C1 segment of cervical spinal cord (tissue), 14 donors: ENCODE data around the gene BDP1.
"Not testable (repeated sequence)": the region's sequence is repeated elsewhere in the genome, so short reads cannot be mapped to it uniquely, and the experiment has no call there.

Experiments used
- DNase-seq, 14 donors: peaks; one replicate each; lab custom pipeline; 2025; lab: John Stamatoyannopoulos, UW

Gene BDP1

DNA sequence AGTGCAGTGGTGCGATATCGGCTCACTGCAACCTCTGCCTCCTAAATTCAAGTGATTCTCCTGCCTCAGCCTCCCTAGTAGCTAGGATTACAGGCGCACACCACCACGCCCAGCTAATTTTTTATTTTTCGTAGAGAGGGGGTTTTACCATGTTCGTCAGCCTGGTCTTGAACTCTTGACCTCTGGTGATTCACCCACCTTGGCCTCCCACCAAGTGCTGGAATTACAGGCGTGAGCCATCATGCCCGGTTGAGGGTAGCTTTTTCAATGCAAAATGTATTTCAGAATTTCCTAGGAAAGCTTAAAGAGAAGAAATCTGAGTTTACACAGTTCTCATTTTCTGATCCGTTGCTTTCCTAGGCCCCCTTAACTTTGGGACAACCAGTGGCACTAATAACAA, 15.7 kb downstream of the BDP1 start:
- no peak for DNase-seq

DNA sequence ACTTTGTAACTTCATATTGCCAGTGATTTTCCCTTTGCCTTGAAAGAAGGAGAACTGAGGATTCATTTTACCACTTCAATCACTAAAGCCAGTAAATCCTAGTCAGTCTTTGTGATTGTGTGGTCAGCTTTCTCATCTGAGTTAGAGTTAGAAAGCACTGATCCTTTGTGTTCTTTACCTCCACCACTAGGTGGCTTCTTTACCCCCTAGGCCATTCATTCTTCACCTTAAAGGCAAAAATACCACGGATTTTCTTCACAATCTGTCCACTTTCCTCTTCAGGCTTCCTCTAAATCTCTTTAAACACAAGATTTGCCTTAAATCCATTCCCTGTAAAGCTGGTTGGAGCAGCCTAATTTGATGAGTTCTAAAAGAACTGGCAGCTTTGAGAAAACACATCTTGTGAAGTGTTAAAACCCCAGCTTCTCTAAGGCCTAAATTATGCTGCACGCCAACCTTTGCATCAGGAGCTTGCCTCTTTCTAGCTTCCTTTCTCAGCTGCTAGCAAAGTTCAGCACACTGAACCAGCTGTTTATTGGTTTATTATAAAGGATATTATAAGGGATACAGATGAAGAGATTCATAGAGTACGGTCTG, 20.4 kb downstream of the BDP1 start:
- no peak for DNase-seq

DNA sequence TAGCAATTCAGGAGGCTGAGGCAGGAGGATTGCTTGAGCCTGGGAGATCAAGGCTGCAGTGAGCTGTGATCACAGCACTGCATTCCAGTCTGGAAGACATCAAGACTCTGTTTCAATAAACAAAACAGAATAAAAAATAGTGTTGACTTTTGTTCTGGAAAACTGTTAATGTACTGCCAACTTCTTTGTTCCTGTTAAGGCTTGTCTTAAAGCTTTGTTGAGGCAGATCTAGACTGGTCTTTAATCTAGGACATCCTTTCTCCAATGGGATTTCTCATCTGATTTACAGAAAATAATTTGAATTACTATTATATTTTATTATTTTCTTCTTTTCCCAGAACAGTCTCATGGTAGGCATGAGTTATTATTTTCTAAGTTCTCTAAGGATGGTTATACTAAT, 26.0 kb downstream of the BDP1 start:
- no peak for DNase-seq

DNA sequence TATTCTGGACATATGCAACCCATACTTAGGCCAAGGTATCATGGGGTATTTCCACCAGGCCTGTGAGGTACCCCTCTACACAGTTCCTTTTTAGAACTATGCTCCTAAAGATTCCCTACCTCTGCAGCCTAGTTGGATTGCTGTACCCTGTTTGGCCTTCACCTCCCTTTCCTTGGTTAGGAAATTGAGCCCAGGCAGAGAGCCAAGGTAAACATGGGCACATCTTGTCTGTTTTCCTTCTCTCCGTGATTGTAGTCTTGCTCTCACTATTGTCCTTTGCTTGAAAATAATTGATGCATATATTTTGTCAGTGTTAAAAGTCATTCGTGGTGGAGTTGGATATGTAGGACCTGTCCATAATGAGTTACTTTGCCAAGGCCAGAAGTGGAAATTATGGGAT, 26.7 kb downstream of the BDP1 start:
- DNase-seq = no peak

DNA sequence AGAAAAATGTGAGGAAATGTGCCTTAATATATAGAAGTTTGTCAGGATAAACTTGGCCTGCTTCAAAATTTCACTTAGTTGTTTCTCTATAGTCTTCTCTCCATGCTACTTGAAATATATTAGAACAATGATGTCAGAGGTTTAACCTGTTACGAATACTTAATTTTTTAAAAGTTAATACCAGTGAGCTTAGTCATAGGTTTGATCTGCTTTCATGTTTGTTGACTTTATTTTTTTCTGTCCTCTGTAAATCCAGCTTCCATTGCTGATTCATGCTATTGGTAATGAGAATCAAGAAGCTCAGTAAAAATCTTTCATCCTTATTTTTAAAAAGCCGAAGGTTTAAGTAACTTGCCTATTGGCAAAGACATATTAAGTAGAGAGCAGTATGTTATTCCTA, 27.9 kb downstream of the BDP1 start:
- DNase-seq = no peak

DNA sequence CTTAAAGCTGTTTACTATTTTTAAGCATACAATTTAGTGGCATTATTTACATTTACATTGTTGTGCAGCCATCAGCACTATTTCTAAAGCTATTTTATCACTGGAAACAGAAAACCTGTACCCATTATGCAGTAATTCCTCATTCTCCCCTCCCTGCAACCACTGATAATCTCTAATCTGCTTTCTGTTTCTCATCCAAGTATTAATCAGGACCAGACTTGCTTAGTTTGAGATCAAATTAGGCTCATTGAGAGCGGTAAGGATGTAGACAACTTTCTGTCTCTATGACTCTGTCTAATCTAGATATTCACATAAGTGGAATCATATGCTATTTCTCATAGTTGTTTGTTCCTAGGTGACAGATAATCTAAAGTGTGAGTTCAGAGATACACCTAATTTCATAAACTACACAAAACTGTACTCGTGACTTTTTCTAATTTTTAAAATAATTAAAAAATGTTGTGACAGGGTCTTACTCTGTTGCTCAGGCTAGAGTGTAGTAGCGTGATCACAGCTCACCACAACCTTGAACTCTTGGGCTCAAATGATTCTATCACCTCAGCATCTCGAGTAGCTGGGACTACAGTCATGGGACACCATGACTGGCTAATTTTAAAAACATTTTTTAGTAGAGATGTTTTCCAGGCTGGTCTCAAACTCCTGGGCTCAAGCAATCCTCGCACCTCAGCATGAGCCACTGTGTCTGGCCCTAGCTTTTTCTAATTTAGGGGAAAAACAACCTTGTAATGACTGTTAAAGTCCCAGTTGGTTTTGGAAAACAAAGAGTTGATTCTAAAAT, 37.6 kb downstream of the BDP1 start:
- DNase-seq = no peak

DNA sequence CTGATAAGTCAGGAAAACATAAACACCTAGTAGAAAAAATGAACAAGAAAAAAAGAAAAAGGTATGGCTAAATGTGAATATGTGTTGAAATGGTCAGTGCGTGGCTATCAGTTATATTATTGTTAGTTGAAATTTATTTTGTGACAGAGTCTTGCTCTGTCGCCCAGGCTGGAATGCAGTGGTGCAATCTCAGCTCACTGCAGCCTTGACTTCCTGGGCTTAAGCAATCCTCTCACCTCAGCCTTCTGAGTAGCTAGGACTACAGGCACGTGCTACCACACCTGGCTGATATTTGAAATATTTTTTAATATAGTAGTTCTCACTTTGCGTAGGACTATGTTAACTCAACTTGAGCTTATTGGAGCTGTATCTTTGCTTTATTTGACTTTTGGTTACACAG, 38.8 kb downstream of the BDP1 start:
- DNase-seq = not testable (repeated sequence)

DNA sequence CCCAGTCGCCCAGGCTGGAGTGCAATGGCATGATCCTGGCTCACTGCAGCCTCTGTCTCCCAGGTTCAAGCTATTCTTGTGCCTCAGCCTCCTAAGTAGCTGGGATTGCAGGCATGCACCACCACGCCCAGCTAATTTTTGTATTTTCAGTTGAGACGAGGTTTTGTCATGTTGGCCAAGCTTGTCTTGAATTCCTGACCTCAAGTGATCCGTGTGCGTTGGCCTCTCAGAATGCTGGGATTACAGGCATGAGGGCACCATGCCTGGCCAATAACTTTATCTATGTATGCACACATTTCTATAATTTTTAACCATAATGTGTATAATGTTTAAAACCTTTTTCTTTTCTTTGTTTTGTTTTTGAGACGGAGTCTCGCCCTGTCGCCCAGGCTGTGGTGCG, 43.3 kb downstream of the BDP1 start:
- DNase-seq = not testable (repeated sequence)

DNA sequence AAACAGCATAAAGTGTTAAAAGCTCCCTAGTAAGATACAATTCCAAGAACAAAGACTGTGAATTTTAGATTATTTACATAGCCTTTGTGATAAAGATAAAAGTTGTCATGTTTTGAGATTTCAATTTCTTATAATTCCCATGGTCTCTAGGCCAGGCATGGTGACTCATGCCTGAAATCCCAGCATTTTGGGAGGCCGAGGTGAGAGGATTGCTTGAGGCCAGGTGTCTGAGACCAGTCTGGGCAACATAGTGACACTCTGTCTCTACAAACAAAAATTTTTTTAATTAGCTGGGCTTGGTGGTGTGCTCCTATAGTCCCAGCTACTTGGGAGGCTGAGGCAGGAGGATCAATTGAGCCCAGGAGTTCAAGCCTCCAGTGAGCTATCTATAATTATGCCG, 48.1 kb downstream of the BDP1 start:
- DNase-seq = no peak

DNA sequence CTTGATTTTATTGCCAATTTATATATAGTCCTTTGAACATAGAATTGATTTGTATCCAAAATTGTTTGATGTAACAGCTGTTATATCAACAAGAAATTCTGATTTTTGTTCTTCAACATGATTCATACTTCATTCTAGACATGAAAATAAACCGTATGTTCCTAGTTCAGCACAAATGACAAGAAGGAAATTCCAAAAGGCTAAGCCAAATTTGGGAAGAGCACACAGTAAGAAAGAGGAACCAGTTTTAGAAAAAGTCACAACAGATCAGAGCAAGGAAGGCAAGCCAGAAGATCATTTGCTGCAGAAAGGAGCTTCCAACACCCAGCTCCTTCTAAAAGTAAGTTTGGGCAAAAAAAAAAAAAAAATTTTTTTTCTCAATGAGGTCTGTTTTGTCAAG, 66.7 kb downstream of the BDP1 start:
- no peak for DNase-seq

DNA sequence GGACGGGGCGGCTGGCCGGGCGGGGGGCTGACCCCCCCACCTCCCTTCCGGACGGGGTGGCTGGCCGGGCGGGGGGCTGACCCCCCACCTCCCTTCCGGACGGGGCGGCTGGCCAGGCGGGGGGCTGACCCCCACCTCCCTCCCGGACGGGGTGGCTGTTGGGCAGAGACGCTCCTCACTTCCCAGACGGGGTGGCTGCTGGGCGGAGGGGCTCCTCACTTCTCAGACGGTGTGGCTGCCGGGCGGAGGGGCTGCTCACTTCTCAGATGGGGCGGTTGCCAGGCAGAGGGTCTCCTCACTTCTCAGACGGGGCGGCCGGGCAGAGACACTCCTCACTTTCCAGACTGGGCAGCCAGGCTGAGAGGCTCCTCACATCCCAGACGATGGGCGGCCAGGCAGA, 70.2 kb downstream of the BDP1 start:
- not testable (repeated sequence) for DNase-seq

DNA sequence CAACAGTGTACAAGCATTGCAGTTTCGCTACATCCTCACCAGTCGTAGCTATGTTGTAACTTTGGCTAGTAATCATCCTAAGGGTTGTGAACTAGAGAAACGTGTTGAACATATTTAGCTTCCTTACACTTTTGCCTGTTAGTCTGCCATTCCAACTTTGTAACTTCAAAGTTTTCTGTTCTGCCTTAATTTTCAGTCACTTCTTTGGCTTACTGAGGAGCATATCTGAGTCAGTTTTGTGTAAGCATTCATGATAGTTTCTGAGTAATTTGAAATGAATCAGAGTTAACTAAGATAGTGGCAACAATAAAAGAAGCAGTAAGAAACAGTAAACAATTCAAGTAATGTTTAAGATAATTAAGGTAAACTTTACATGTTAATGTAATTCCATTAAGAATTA, 72.8 kb downstream of the BDP1 start:
- no peak for DNase-seq

DNA sequence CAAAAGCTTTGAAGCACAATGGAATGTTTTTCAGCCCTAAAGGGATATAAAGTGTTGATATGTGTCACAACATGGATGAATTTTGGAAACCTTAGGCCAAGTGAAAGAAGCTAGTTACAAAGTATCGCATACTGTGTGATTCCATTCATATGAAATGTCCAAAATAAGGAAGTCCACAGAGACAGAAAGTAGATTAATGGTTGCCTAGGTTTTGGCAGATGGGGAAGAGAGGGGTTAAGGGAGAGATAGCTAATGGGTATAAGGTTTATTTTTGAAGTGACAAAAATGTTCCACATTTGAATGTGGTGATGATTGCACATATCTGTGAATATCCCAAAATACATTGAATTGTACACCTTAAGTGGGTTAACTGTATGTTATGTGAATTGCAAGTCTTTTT, 74.2 kb downstream of the BDP1 start:
- no peak for DNase-seq

DNA sequence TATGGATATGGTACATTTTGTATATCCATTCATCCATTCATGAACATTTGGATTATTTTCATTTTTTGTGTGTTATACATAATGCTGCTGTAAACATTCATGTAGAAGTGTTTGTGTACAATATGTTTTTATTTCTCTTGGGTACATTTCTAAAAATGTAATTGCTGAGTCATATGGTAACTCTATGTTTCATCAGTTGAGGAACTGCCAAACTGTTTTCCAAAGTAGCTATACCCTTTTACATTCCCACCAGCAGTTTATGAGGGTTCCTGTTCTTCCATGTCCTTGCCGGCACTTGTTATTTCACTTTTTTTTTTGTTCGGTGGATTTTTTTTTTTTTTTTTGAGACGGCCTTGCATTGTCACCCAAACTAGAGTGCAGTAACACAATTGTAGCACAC, 77.7 kb downstream of the BDP1 start:
- DNase-seq = no peak

DNA sequence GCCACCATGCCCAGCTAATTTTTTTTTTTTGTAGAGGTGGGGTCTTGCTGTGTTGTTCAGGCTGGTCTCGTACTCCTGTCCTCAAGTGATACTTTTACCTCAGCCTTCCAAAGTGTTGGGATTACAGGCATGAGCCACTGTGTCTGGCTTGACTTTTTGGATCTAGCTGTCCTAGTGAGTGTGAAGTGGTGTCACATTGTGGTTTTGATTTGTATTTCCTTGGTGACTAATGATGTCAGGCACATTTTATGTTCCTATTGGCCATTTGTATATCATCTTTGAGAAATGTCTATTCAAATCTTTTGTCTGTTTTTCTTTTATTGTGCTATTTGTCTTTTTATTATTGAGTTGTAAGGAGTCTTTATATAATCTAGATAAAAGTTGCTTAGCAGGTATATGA, 78.2 kb downstream of the BDP1 start:
- no peak for DNase-seq

DNA sequence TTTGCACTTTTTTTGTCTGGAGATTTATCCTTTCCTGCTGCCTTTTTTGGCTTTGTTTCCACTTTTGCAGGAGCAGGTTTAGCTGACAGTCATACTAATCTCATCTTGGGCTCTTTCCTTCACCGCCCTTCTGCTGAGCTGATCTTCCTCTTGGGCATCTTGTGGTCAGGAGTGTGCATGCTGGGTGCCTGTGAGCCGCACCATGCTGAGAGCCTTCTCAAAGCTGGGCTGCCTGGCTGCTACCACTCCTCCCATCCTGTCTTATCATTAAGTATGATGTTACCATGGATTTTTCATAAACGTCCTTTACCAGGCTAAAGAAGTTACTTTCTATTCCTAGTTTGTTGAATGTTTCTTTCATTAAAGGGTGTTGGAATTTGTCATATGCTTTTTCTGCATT, 82.2 kb downstream of the BDP1 start:
- no peak for DNase-seq

DNA sequence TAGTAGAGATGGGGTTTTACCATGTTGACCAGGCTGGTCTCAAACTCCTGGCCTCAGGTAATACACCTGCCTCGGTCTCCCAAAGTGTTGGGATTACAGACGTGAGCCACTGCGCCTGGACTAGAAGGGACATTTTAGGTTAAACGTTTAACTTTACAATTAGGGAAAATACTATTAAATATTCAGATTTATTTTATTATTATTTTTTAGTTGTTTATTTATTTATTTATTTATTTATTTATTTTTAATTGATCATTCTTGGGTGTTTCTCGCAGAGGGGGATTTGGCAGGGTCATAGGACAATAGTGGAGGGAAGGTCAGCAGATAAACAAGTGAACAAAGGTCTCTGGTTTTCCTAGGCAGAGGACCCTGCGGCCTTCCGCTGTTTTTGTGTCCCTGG, 95.4 kb downstream of the BDP1 start:
- DNase-seq = not testable (repeated sequence)

DNA sequence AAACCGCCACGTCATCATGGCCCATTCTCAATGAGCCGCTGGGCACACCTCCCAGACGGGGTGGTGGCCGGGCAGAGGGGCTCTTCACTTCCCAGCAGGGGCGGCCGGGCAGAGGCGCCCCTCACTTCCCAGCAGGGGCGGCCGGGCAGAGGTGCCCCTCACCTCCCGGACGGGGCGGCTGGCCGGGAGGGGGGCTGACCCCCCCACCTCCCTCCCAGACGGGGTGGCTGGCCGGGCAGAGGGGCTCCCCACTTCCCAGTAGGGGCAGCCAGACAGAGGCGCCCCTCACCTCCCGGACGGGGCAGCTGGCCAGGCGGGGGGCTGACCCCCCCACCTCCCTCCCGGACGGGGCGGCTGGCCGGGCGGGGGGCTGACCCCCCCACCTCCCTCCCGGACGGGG, 96.1 kb downstream of the BDP1 start:
- DNase-seq = not testable (repeated sequence)

DNA sequence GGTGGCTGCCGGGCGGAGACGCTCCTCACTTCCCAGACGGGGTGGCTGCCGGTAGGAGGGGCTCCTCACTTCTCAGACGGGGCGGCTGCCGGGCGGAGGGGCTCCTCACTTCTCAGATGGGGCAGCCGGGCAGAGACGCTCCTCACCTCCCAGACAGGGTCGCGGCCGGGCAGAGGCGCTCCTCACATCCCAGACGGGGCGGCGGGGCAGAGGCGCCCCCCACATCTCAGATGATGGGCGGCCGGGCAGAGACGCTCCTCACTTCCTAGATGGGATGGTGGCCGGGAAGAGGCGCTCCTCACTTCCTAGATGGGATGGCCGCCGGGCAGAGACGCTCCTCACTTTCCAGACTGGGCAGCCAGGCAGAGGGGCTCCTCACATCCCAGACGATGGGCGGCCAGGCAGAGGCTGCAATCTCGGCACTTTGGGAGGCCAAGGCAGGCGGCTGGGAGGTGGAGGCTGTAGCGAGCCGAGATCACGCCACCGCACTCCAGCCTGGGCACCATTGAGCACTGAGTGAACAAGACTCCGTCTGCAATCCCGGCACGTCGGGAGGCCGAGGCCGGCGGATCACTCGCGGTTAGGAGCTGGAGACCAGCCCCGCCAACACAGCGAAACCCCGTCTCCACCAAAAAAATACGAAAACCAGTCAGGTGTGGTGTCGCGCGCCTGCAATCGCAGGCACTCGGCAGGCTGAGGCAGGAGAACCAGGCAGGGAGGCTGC, 96.7 kb downstream of the BDP1 start:
- DNase-seq = not testable (repeated sequence)

DNA sequence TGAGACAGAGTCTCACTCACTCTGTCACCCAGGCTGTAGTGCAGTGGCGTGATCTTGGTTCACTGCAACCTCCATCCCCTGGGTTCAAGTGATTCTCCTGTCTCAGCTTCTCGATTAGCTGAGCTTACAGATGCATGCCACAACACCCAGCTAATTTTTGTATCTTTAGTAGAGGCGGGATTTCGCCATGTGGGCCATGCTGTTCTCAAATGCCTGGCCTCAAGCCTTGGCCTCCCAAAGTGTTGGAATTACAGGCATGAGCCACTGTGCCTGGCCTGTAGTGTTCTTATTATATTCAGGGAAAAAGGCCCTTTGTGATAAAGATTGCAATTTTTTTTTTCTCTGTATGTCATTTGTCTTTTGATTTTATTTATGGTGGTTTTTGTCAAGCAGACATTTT, 107.7 kb downstream of the BDP1 start:
- DNase-seq = no peak

DNA sequence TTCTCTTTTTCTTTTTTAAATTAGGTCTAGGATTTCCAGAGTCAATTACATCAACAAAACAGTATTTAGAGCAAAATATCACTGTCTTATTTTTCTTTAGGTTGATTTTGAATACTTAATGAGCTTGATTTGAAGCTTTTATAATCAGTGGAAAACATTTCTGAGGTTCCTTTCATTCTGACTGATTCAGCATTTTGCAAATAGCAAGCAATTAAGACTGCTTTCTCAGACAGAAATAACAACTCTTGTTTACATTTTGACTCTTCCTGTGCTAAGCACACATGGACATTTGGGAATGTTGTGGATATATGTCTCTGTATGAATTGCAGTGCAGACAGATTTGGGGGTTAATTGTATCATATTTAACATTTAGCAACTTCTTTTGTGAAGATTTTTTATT, 109.4 kb downstream of the BDP1 start:
- no peak for DNase-seq

DNA sequence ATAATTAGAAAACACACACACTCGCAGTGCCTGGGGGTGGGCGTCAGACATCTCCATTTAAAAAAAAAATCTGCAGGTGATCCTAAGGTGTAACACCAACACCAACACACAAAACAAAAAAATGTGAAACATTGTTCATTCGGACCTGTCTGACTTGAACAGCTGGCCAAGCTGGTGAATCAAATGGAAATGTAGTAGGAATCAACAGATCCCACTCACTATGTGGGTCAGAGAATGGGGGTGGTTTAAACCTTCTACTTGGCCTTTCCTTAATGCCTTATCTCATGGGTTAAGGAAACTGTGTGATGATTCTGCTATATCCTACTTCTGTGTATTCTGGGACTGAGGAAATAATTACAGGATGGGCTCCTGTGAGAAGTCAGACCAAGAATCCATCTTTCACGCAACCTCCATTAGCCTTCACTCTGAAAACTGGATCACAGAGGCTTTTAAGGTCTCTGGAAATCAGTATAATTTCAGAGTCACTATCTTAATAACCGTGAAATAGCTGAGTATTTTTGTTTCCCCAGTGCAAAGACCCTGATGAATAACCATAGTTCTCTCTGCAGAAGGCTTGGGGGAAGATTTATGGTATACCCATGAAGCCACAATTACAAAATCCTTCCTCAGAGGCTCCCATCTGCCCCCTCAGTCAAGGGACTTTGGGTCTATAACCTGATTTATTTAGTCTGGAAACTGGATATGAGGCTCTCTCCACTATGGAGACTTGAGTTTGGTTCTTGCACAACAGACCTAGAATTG, 114.5 kb downstream of the BDP1 start:
- DNase-seq = no peak
